ENCODE data around the gene CACNA1H.
"Not testable (repeated sequence)": the region's sequence is repeated elsewhere in the genome, so short reads cannot be mapped to it uniquely, and the experiment has no call there.

CACNA1H gene

GRCh38 chr16:1215574-1216295 is 62.8 kb downstream of the CACNA1H start:
- no peak for DNase-seq

DNA sequence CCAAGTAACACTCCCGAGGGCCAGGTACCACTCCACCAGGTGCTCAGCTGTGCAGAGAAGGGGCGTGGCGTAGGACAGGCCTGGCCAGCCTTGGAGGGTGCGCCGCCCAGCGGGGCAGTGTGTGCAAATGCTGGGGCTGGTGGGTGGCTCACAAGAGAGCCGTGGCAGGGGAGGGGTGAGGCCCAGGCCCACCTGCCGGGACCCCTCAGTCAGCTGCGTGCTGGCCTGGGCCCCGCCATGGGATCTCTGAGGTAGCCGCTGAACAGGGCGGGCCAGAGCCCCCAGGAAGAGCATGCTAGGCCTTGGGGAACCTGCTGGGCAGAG is 63.4 kb downstream of the CACNA1H start:
- no peak for DNase-seq

GRCh38 chr16:1216681-1217400 is 63.9 kb downstream of the CACNA1H start:
- DNase-seq = no peak

- no peak for DNase-seq
Observed at GRCh38 chr16:1217526-1217925, 64.6 kb downstream of the CACNA1H start.

- DNase-seq = no peak
Observed at GRCh38 chr16:1218061-1218929, 65.4 kb downstream of the CACNA1H start.

DNA sequence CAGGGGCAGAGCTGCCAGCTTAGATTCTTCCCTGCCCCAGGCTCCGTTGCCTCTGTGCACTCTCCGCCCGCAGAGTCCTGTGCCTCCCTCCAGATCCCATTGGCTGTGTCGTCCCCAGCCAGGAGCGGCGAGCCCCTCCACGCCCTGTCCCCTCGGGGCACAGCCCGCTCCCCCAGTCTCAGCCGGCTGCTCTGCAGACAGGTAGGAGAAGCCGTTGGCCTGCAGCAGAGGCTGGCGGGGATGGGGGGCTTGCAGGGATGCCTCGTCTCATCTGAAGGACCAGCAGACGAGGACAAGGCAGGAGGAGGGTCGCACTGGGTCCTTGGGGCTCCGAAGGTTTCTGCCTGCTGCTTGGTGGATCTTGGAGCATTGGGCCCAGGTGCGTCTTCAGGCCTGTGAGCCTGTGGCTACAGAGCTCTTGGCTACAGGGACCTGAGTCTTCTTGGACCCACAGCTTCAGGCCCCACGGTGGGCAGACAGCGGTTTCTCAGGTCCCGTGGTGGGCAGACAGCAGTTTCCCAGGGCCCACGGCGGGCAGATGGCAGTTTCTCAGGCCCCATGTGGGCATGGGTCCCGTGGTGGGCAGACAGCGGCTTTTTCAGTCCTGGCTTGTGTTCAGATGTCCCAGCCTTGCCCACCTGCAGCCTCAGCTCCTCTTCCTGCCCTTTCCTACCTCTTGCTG is 66.2 kb downstream of the CACNA1H start:
- no peak for DNase-seq

- no peak for DNase-seq
Observed at GRCh38 chr16:1220098-1220728, 67.3 kb downstream of the CACNA1H start.

GRCh38 chr16:1220841-1221627 is 68.1 kb downstream of the CACNA1H start:
- no peak for DNase-seq

- DNase-seq = no peak
Observed at GRCh38 chr16:1221628-1222552, 69.0 kb downstream of the CACNA1H start.

- DNase-seq = no peak
Observed at GRCh38 chr16:1222553-1223354, 69.8 kb downstream of the CACNA1H start.

- no peak for DNase-seq
Observed at GRCh38 chr16:1223355-1224214, 70.7 kb downstream of the CACNA1H start.

DNA sequence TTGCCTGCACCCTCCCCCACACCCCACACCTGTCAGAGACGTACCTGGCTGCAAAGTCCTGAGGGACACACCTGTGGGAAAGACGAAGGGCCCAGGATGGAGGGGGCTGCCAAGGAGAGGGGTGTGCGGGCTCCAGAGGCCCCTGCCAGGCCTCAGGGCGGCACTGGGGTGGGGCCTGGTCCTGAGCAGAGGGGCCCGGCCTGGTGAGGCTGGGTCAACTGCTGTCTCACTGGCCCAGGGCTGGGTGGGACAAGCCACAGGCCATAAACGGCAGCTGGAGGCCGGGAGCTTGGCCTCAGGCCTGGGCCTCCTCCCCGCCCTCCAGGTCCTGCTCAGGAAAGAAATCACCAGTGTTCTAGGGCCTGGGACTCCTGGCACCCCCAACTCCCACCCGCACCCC is 71.7 kb downstream of the CACNA1H start:
- no peak for DNase-seq

DNA sequence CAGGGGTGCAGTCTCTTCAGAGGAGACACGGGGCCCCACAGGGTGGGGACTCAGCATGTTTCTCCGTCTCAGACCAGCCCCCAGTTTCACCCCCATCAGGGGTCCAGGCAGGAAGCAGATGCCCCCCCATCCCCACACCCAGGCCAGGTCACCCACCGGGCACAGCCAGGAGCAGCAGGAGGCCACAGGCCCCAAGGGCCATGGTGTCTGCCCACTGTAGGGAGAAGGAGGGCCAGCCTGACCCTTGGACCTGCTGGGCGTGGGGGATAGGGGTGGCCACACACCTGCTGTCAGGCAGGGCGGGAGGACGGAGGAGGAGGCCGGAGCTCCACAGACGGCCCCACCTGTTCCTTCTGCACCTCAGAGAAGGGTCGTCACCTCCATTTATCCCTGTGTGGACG is 72.1 kb downstream of the CACNA1H start, which contains the start of gene TPSG1:
TPSG1 (minus strand) TSS at position 218 of the 401 bp plus-strand sequence; CDS start at position 202, 16 bp downstream.
- no peak for DNase-seq

DNA sequence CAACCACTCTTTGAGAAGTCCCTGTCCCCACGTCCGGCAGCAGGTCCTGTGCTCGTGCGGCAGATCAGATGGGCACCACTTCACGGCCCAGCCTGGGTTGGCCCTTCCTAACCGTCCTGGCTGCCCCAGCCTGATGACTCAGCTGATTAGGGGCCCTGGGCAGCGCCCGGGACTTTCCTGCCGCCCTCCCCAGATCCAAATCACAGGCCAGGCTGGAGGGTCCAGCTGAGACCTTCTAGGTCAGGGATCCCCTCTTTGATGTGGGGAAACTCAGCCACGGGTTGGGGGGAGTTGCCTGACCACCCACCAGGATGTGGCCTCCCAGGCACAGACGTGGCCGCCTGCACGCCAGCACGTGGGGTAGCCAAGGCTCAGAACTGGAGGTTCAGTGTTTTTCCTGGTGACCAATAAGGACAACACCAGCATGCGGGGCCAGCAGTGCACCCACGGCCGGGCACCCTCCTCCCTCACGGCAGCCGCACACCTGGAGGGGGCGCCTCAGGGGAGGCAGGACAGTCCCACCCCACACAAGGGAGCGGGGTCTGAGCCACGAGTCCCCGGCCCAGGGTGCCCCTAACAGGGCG is 72.9 kb downstream of the CACNA1H start:
- not testable (repeated sequence) for DNase-seq

DNA sequence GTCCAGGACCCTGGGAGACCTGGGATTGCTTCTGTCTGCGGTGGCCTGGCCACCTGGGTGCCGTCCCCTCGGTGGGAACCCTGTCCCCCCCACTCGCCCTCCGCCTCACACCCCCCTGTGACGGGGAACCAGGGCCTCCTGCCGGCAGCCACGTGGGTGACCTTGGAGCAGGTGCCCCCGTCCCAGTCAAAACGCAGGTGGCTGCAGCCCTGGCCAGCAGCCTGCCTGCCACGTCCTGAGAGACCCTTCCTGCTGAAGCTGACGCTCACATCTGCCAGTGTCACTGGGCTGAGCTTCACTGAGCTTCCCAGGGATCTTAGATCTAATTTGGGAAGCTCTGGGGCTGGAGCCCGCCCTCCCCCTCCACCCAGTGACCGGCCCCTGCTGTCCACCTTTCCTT is 73.8 kb downstream of the CACNA1H start:
- DNase-seq = not testable (repeated sequence)

DNA sequence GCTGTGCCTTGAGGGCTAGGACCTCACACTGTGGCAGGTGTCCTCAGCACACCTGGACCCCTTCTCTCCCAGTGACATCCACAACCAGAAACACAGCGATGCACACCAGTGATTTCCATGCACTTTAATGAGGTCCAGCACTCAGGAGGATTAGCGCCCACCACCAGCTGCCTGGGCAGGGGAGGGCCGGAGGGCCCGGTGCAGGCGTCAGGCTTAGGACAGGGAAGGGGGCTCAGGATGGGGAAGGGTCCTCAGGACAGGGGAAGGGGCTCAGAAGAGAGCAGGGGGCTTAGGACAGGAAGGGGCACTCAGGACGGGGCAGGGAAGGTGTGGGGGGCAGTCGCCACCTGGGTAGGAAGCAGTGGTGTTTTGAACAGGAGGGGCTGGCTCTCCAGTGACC is 75.3 kb downstream of the CACNA1H start:
- DNase-seq = not testable (repeated sequence)

DNA sequence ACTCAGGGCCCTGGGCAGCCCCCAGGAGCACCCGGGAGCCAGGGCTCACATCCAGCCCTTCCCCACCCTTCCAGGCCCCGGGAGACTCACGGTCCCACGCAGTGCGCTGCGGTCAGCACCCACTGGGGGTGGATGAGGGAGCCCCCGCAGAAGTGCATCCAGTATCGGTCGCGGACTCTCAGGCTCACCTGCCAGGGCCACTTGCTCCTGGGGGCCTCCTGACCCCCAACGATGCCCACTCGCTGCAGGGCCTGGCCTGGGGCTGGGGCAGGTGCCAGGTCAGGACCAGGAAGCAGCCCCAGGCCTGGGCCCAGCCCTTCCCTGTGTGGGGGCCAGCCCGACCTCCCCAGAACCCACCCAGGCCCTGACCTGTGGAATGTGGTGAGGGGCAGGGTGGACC is 76.6 kb downstream of the CACNA1H start:
- not testable (repeated sequence) for DNase-seq

DNA sequence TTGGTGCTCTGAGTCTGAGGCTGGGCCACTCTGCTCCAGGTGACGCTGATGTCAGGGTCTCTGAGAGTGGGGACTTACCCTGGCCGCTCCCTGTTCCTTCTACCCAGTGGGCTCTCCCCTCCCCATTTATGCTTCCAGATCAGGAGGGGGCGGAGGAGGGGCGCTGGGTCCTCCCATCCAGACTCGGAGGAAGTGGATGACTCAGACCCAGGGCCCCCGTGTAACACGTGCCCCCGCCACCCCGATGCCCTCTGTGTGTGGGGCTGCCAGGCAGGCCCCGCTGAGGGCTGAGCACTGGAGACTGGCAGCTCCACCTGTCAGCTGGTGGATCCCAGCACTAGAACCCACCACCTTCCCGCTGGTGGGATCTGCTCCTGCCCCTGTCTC is 77.2 kb downstream of the CACNA1H start, which contains the start of gene TPSB2:
TPSB2 (minus strand) TSS at position 101 of the 387 bp plus-strand sequence. CDS start 233 bp downstream, outside the sequence.
- not testable (repeated sequence) for DNase-seq

Measured in activated T-cell treated with anti-CD3 and anti-CD28 coated beads for 4 hours (primary cell).